C4-2B (cell line): ENCODE results near the gene RAB40C.

Experiments used
- ZFX ChIP-seq: fragments of 450-650 bp; IDR thresholded peaks from 2 replicates; pipeline ENCODE4 v1.6.1; 2017
- TF ChIP-seq, protein P1 (sequence below): fragments of 450-650 bp; conservative IDR thresholded peaks from 2 replicates; pipeline ENCODE4 v1.5.1; 2017; ENCODE audit warnings: mild to moderate bottlenecking

DNA sequence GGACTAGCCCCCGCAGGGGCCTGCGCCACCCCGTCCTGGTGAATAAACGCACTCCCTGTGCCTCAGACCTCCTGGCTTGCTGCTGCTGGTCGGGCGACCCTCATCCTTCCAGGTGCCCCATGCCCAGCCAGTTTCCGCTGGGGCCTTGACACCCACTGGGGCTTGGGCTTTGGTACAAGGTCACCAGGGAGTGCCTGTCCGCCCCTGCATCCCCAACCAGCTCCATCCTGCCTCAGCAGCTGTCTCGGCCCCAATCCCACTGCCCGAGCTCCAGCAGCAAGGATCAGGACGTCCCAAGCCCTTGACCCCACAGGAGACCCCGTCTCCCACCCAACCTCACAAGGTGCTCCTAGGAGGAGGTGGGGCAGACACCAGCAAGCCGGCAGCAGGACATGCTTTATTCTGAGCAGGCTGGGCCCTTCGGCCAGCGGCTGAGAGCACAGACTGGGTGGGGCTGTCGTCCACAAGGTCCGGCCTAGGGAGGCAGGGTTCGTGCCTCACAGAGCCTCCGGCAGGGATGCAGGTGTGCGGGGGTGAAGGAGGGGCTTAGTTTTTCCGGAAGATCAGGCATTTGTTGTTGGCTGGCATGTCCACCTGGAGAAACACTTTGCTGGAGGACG is 44.3 kb downstream of the RAB40C start:
- TF ChIP-seq, protein P1, sequence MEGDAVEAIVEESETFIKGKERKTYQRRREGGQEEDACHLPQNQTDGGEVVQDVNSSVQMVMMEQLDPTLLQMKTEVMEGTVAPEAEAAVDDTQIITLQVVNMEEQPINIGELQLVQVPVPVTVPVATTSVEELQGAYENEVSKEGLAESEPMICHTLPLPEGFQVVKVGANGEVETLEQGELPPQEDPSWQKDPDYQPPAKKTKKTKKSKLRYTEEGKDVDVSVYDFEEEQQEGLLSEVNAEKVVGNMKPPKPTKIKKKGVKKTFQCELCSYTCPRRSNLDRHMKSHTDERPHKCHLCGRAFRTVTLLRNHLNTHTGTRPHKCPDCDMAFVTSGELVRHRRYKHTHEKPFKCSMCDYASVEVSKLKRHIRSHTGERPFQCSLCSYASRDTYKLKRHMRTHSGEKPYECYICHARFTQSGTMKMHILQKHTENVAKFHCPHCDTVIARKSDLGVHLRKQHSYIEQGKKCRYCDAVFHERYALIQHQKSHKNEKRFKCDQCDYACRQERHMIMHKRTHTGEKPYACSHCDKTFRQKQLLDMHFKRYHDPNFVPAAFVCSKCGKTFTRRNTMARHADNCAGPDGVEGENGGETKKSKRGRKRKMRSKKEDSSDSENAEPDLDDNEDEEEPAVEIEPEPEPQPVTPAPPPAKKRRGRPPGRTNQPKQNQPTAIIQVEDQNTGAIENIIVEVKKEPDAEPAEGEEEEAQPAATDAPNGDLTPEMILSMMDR = no peak
- TF ChIP-seq ZFX = no peak
